HCT116 (cell line): Measurements from ENCODE around the gene ESR2. TPM values are rescaled to one million over a fixed set of nuclear protein-coding genes. Genes with fewer than 3 reads are reported as not detected.

ENCODE experiments used
- ATAC-seq: fragments of 200-7000 bp; cut with Tn5 transposase; 2 replicates; pipeline ENCODE4 v1.9.1; 2020; ENCODE audit warnings: mild to moderate bottlenecking, moderate library complexity
- BruUV-seq: library from RNA; stranded (reverse); fragments of 400-500 nt; replicated peaks from 2 replicates; lab custom pipeline; 2021; lab: Mats Ljungman, UMichigan
- CTCF ChIA-PET: fragments of 300-600 bp; sonication (Branson Sonifier 250); formaldehyde crosslinking; loops from one replicate; lab custom pipeline; 2021; ENCODE audit warnings: antibody characterized with exemption; lab: Charles Lee
- POLR2A ChIA-PET: fragments of 300-600, 350-600 bp; sonication (Branson Sonifier 250); formaldehyde crosslinking; loops from one replicate; lab custom pipeline; 2021; ENCODE audit warnings: antibody characterized with exemption; lab: Charles Lee
- RAD21 ChIA-PET, 2 experiments: fragments of 300-600 bp; sonication (Branson Sonifier 250); formaldehyde crosslinking; loops; one replicate each; lab custom pipeline; 2023; ENCODE audit warnings: low total read pairs in 2 of 2; ENCODE audit not compliant: uncharacterized antibody in 2 of 2, unreplicated experiment in 2 of 2, low non-redundant PET in 1 of 2; lab: Charles Lee
- DNase-seq: peaks from one replicate; pipeline ENCODE4 v3.0.0-alpha.2; 2010; ENCODE audit warnings: low read depth, low spot score
- H2AFZ ChIP-seq: fragments of 200-600 bp; shearing (Covaris generic), sonication (generic); 2 replicates; pipeline ENCODE4 v1.6.1; 2017; ENCODE audit warnings: low read depth, mixed run types, mixed read lengths, antibody characterized with exemption, low read length; ENCODE audit not compliant: poor library complexity, severe bottlenecking
- H3K27ac ChIP-seq: 2 replicates; pipeline ENCODE4 v1.5.1; 2012; ENCODE audit warnings: low read depth, low read length
- H3K27me3 ChIP-seq: fragments of 200-600 bp; sonication (generic); 2 replicates; pipeline ENCODE4 v1.6.1; 2016; ENCODE audit warnings: mixed run types, low read length, mixed read lengths; ENCODE audit not compliant: insufficient read depth
- H3K36me3 ChIP-seq, 2 experiments: fragments of 200-500 bp in 1 of 2; fragments of 200-600 bp in 1 of 2; sonication (Bioruptor generic) in 1 of 2; sonication (generic) in 1 of 2; 2 replicates each; pipeline versions ENCODE4 v1.5.1 to v1.6.1; 2014 to 2016; ENCODE audit warnings: low read length in 2 of 2, inconsistent platforms in 1 of 2, mixed read lengths in 1 of 2, mixed run types in 1 of 2; ENCODE audit not compliant: insufficient read depth in 2 of 2, control insufficient read depth in 1 of 2
- H3K4me1 ChIP-seq, 2 experiments: fragments of 200-600 bp in 1 of 2; sonication (generic) in 1 of 2; 2 replicates each; pipeline versions ENCODE4 v1.5.1 to v1.6.1; 2012 to 2017; ENCODE audit warnings: low read length in 2 of 2, inconsistent platforms in 1 of 2, mild to moderate bottlenecking in 1 of 2, mixed read lengths in 1 of 2, mixed run types in 1 of 2, moderate library complexity in 1 of 2; ENCODE audit not compliant: insufficient read depth in 2 of 2, control insufficient read depth in 1 of 2
- H3K4me2 ChIP-seq: fragments of 200-600 bp; sonication (generic); 2 replicates; pipeline ENCODE4 v1.6.1; 2017; ENCODE audit warnings: mixed run types, low read length, mixed read lengths
- H3K4me3 ChIP-seq, 2 experiments: fragments of 200-600 bp in 1 of 2; sonication (generic) in 1 of 2; replicated peaks in 1 of 2; 2 replicates each; pipeline ENCODE4 v1.5.1; 2011 to 2016; ENCODE audit warnings: low read length in 2 of 2, control low read depth in 1 of 2, low read depth in 1 of 2, mild to moderate bottlenecking in 1 of 2, mixed read lengths in 1 of 2, mixed run types in 1 of 2
- H3K79me2 ChIP-seq: fragments of 200-600 bp; sonication (generic); 2 replicates; pipeline ENCODE4 v1.6.1; 2017; ENCODE audit warnings: mild to moderate bottlenecking, mixed run types, low read length, moderate library complexity, mixed read lengths; ENCODE audit not compliant: insufficient read depth
- H3K9ac ChIP-seq: fragments of 200-600 bp; sonication (generic); 2 replicates; pipeline ENCODE4 v1.6.1; 2016; ENCODE audit warnings: low read length, mixed read lengths
- H3K9me2 ChIP-seq: fragments of 200-600 bp; sonication (generic), shearing (Covaris generic); 2 replicates; pipeline ENCODE4 v1.6.1; 2017; ENCODE audit warnings: mixed run types, mild to moderate bottlenecking, moderate library complexity; ENCODE audit not compliant: insufficient read depth
- H3K9me3 ChIP-seq, 2 experiments: fragments of 200-500 bp in 1 of 2; fragments of 200-600 bp in 1 of 2; sonication (Bioruptor generic) in 1 of 2; sonication (generic) in 1 of 2; 2 replicates each; pipeline ENCODE4 v1.6.1; 2014 to 2017; ENCODE audit warnings: low read length in 2 of 2, mixed read lengths in 2 of 2, inconsistent platforms in 1 of 2, low read depth in 1 of 2, mild to moderate bottlenecking in 1 of 2, mixed run types in 1 of 2, moderate library complexity in 1 of 2; ENCODE audit not compliant: control insufficient read depth in 1 of 2, insufficient read depth in 1 of 2
- H4K20me1 ChIP-seq: fragments of 200-600 bp; sonication (generic), shearing (Covaris generic); 2 replicates; pipeline ENCODE4 v1.6.1; 2017; ENCODE audit warnings: mixed run types, mild to moderate bottlenecking, moderate library complexity; ENCODE audit not compliant: insufficient read depth
- ATF3 ChIP-seq: IDR thresholded peaks from 2 replicates; pipeline ENCODE4 v1.6.1; 2012
- CEBPB ChIP-seq: IDR thresholded peaks from 2 replicates; pipeline ENCODE4 v1.6.1; 2012; ENCODE audit warnings: low read depth
- ELF1 ChIP-seq: IDR thresholded peaks from 2 replicates; pipeline ENCODE4 v1.6.1; 2012; ENCODE audit warnings: low read depth, borderline replicate concordance
- EZH2 ChIP-seq: fragments of 200-600 bp; sonication (generic); IDR thresholded peaks from 2 replicates; pipeline ENCODE4 v1.6.1; 2017; ENCODE audit warnings: antibody characterized with exemption, mixed run types
- EZH2phosphoT487 ChIP-seq: fragments of 200-600 bp; IDR thresholded peaks from 2 replicates; pipeline ENCODE4 v1.6.1; 2018; ENCODE audit warnings: antibody characterized with exemption, borderline replicate concordance
- JUND ChIP-seq: IDR thresholded peaks from 2 replicates; pipeline ENCODE4 v1.6.1; 2012
- POLR2A ChIP-seq: IDR thresholded peaks from 2 replicates; pipeline ENCODE4 v1.7.0; 2011; ENCODE audit warnings: borderline replicate concordance; ENCODE audit not compliant: insufficient read depth, insufficient read length; ENCODE audit errors: extremely low read depth
- POLR2AphosphoS5 ChIP-seq: IDR thresholded peaks from 2 replicates; pipeline ENCODE4 v1.6.1; 2011; ENCODE audit warnings: mild to moderate bottlenecking, low read depth, low read length, moderate library complexity
- RAD21 ChIP-seq: IDR thresholded peaks from 2 replicates; pipeline ENCODE4 v1.6.1; 2012; ENCODE audit warnings: low read depth, mild to moderate bottlenecking
- REST ChIP-seq: IDR thresholded peaks from 2 replicates; pipeline ENCODE4 v1.6.1; 2012; ENCODE audit warnings: low read depth
- SIN3A ChIP-seq: IDR thresholded peaks from 2 replicates; pipeline ENCODE4 v1.6.1; 2012; ENCODE audit warnings: low read depth
- SP1 ChIP-seq: IDR thresholded peaks from 2 replicates; pipeline ENCODE4 v1.6.1; 2012; ENCODE audit warnings: low read depth
- SRF ChIP-seq: IDR thresholded peaks from 2 replicates; pipeline ENCODE4 v1.6.1; 2012; ENCODE audit warnings: low read depth
- TCF7L2 ChIP-seq: IDR thresholded peaks from 2 replicates; pipeline ENCODE4 v1.7.0; 2011; ENCODE audit warnings: borderline replicate concordance, inconsistent platforms; ENCODE audit not compliant: insufficient read depth, insufficient read length; ENCODE audit errors: extremely low read depth
- ZFX ChIP-seq: fragments of 450-650 bp; IDR thresholded peaks from 2 replicates; pipeline ENCODE4 v1.6.1; 2017
- ZNF274 ChIP-seq: fragments of 200-500 bp; sonication (Bioruptor generic); IDR thresholded peaks from 2 replicates; pipeline ENCODE4 v1.6.1; 2014; ENCODE audit warnings: mild to moderate bottlenecking, low read depth, low read length, inconsistent platforms
- intact Hi-C: fragments of 100-400 bp; cut with micrococcal nuclease; formaldehyde crosslinking; loops from 2 replicates; pipeline ENCODE4 v1.10.0; 2022
- total RNA-seq: library from RNA; stranded (reverse); gene quantifications from one replicate; pipeline ENCODE4 v1.2.1, GENCODE V29; 2021; ENCODE audit not compliant: unreplicated experiment
- TF ChIP-seq, protein P1 (sequence below): IDR thresholded peaks from 2 replicates; pipeline ENCODE4 v1.6.1; 2012
- TF ChIP-seq, protein P2 (sequence below), 3 experiments: fragments of 200-600 bp in 1 of 3; sonication (generic) in 1 of 3; IDR thresholded peaks in 2 of 3; conservative IDR thresholded peaks in 1 of 3; 2 replicates each; pipeline ENCODE4 v1.5.1; 2012 to 2017; ENCODE audit warnings: low read depth in 2 of 3, low read length in 2 of 3, antibody characterized with exemption in 1 of 3, borderline replicate concordance in 1 of 3, control low read depth in 1 of 3, mild to moderate bottlenecking in 1 of 3, mixed read lengths in 1 of 3, mixed run types in 1 of 3, moderate library complexity in 1 of 3; ENCODE audit not compliant: insufficient read depth in 1 of 3
- TF ChIP-seq, protein P3 (sequence below): IDR thresholded peaks from 2 replicates; pipeline ENCODE4 v1.6.1; 2011; ENCODE audit warnings: mild to moderate bottlenecking, low read length, moderate library complexity; ENCODE audit not compliant: insufficient replicate concordance; ENCODE audit errors: extremely low read depth

Gene ESR2
- total RNA-seq, 1 experiment from 2014 or later = 0.32 TPM

- no TSS peak for BruUV-seq
- H3K9me3 ChIP-seq = no peaks in the 10 kb centered on the region
- H3K4me1 ChIP-seq = no peaks in the 10 kb centered on the region
- no peak overlapping the region for H2AFZ ChIP-seq
- POLR2A ChIA-PET = no interaction called here
- no peak for TF ChIP-seq REST
- no peak for TF ChIP-seq SP1
- no peak for TF ChIP-seq EZH2phosphoT487
- no peak for TF ChIP-seq ZNF274
- no peak for TF ChIP-seq POLR2AphosphoS5
- TF ChIP-seq, protein P1, sequence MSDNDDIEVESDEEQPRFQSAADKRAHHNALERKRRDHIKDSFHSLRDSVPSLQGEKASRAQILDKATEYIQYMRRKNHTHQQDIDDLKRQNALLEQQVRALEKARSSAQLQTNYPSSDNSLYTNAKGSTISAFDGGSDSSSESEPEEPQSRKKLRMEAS = no peak
- no peak for TF ChIP-seq JUND
- TF ChIP-seq CEBPB = no peak
- TF ChIP-seq, protein P2, sequence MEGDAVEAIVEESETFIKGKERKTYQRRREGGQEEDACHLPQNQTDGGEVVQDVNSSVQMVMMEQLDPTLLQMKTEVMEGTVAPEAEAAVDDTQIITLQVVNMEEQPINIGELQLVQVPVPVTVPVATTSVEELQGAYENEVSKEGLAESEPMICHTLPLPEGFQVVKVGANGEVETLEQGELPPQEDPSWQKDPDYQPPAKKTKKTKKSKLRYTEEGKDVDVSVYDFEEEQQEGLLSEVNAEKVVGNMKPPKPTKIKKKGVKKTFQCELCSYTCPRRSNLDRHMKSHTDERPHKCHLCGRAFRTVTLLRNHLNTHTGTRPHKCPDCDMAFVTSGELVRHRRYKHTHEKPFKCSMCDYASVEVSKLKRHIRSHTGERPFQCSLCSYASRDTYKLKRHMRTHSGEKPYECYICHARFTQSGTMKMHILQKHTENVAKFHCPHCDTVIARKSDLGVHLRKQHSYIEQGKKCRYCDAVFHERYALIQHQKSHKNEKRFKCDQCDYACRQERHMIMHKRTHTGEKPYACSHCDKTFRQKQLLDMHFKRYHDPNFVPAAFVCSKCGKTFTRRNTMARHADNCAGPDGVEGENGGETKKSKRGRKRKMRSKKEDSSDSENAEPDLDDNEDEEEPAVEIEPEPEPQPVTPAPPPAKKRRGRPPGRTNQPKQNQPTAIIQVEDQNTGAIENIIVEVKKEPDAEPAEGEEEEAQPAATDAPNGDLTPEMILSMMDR (IDR thresholded peaks at IDR 0.05 in 2 of 3, conservative IDR thresholded peaks at IDR 0.05 in 1 of 3; ENCODE audit: borderline replicate concordance in 1 of 3, insufficient read depth in 1 of 3, low read depth in 2 of 3, low read length in 2 of 3) = no peak
- TF ChIP-seq SRF = no peak
- TF ChIP-seq SIN3A = no peak
- TF ChIP-seq ZFX = no peak
- TF ChIP-seq EZH2 = no peak
- no peak for TF ChIP-seq POLR2A
- TF ChIP-seq, protein P3, sequence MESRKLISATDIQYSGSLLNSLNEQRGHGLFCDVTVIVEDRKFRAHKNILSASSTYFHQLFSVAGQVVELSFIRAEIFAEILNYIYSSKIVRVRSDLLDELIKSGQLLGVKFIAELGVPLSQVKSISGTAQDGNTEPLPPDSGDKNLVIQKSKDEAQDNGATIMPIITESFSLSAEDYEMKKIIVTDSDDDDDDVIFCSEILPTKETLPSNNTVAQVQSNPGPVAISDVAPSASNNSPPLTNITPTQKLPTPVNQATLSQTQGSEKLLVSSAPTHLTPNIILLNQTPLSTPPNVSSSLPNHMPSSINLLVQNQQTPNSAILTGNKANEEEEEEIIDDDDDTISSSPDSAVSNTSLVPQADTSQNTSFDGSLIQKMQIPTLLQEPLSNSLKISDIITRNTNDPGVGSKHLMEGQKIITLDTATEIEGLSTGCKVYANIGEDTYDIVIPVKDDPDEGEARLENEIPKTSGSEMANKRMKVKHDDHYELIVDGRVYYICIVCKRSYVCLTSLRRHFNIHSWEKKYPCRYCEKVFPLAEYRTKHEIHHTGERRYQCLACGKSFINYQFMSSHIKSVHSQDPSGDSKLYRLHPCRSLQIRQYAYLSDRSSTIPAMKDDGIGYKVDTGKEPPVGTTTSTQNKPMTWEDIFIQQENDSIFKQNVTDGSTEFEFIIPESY = no peak
- TF ChIP-seq ELF1 = no peak
- TF ChIP-seq RAD21 = no peak
- TF ChIP-seq TCF7L2 = no peak
- no peak for TF ChIP-seq ATF3
- no peak overlapping the region for H3K4me3 ChIP-seq
- DNase-seq = no peak
- no peaks in the 10 kb centered on the region for H3K27me3 ChIP-seq
- H3K4me2 ChIP-seq = no peak overlapping the region
- H3K9me2 ChIP-seq = no peaks in the 10 kb centered on the region
- ATAC-seq = no peak
- CTCF ChIA-PET = no interaction called here
- H3K36me3 ChIP-seq = 0 out of 4 replicates have a peak, but pooled peaks cover 0 to 2% of the 10 kb centered on the region in 2 experiments
- H3K79me2 ChIP-seq = no peaks in the 10 kb centered on the region
- H3K9ac ChIP-seq = no peak overlapping the region
- RAD21 ChIA-PET = no interaction called here
- intact Hi-C loops = no loop called here
- no peak overlapping the region for H3K27ac ChIP-seq
- no peaks in the 10 kb centered on the region for H4K20me1 ChIP-seq
These were observed 259.0 kb downstream of the ESR2 start for GRCh38 chr14:64035143-64035542.
